ENCODE measurements around the gene LPCAT1. TPM values are rescaled to one million over a fixed set of nuclear protein-coding genes. Genes with fewer than 3 reads are reported as not detected.

The LPCAT1 gene
- total RNA-seq, 1 donor from 2014 or later: 37.9 TPM

GRCh38 chr5:1418238-1418920, 105.4 kb downstream of the LPCAT1 start:
- no peaks in the 10 kb centered on the region for H3K4me1 Mint-ChIP-seq (ENCODE audit: unreplicated experiment)

GRCh38 chr5:1417586-1418225, 106.1 kb downstream of the LPCAT1 start:
- DNase-seq (ENCODE audit: extremely low spot score, unreplicated experiment): no peak
- Mint-ChIP-seq H3K36me3 (ENCODE audit: unreplicated experiment) (no peaks in the 10 kb centered on the region), H3K27ac (ENCODE audit: unreplicated experiment) (no peak overlapping the region), H3K4me1 (ENCODE audit: unreplicated experiment) (no peaks in the 10 kb centered on the region), H3K27me3 (ENCODE audit: unreplicated experiment) (no peaks in the 10 kb centered on the region), H3K9me3 (ENCODE audit: unreplicated experiment) (peaks cover 14% of the 10 kb centered on the region), H3K4me3 (ENCODE audit: unreplicated experiment) (no peak overlapping the region)
- no peak for TF ChIP-seq CTCF (IDR thresholded peaks at IDR 0.05)

More at GRCh38 chr5:1418238-1418920, 105.4 kb downstream of the LPCAT1 start:
- Mint-ChIP-seq H3K9me3 (ENCODE audit: unreplicated experiment) (peaks cover 14% of the 10 kb centered on the region), H3K27me3 (ENCODE audit: unreplicated experiment) (no peaks in the 10 kb centered on the region), H3K4me3 (ENCODE audit: unreplicated experiment) (no peak overlapping the region), H3K27ac (ENCODE audit: unreplicated experiment) (no peak overlapping the region), H3K36me3 (ENCODE audit: unreplicated experiment) (no peaks in the 10 kb centered on the region)
- no peak for DNase-seq (ENCODE audit: extremely low spot score, unreplicated experiment)
- no peak for TF ChIP-seq CTCF (IDR thresholded peaks at IDR 0.05)

GRCh38 chr5:1416856-1417469, 106.8 kb downstream of the LPCAT1 start:
- no peak for DNase-seq (ENCODE audit: extremely low spot score, unreplicated experiment)
- peaks cover 5% of the 10 kb centered on the region for H3K27me3 Mint-ChIP-seq (ENCODE audit: unreplicated experiment)
- no peaks in the 10 kb centered on the region for H3K4me1 Mint-ChIP-seq (ENCODE audit: unreplicated experiment)
- no peaks in the 10 kb centered on the region for H3K36me3 Mint-ChIP-seq (ENCODE audit: unreplicated experiment)
- TF ChIP-seq CTCF (IDR thresholded peaks at IDR 0.05): no peak
- H3K4me3 Mint-ChIP-seq (ENCODE audit: unreplicated experiment): no peak overlapping the region
- H3K27ac Mint-ChIP-seq (ENCODE audit: unreplicated experiment): no peak overlapping the region
- H3K9me3 Mint-ChIP-seq (ENCODE audit: unreplicated experiment): peaks cover 14% of the 10 kb centered on the region

- no peak for TF ChIP-seq CTCF (IDR thresholded peaks at IDR 0.05)
- Mint-ChIP-seq H3K4me1 (ENCODE audit: unreplicated experiment) (no peaks in the 10 kb centered on the region), H3K27ac (ENCODE audit: unreplicated experiment) (no peak overlapping the region), H3K27me3 (ENCODE audit: unreplicated experiment) (peaks cover 6% of the 10 kb centered on the region), H3K4me3 (ENCODE audit: unreplicated experiment) (no peak overlapping the region), H3K9me3 (ENCODE audit: unreplicated experiment) (peaks cover 14% of the 10 kb centered on the region), H3K36me3 (ENCODE audit: unreplicated experiment) (no peaks in the 10 kb centered on the region)
- DNase-seq (ENCODE audit: extremely low spot score, unreplicated experiment): no peak
Measured at GRCh38 chr5:1415626-1416360, 108.0 kb downstream of the LPCAT1 start.
